Pons (tissue), 1 donor: ENCODE data around the gene EZR.
"Not testable (repeated sequence)": the region's sequence is repeated elsewhere in the genome, so short reads cannot be mapped to it uniquely, and the experiment has no call there.

ENCODE experiments used
- DNase-seq: peaks from one replicate; pipeline ENCODE4 v3.0.0-alpha.2; 2016; ENCODE audit warnings: low spot score

The EZR gene

GRCh38 chr6:158841358-158841757, 22.2 kb upstream of the EZR start:
- DNase-seq = no peak

DNA sequence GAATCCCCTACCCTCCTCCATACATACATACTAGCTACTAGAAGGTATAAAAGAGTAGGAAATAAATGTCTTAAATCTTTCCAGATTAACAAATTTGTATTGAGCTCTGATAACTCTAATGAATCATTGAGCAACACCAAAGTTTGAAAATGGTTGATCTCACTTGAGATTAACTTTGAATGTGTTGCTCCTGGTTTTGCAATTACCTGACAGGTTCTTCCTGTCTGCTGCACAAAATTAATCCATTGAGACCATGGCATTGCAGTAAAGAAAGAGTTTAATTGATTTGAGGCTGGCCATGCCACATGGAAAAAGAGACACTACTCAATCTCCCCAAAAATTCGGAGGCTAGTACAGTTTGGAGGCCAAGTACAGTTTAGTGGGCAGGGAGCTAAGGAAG, 21.3 kb upstream of the EZR start:
- no peak for DNase-seq

DNA sequence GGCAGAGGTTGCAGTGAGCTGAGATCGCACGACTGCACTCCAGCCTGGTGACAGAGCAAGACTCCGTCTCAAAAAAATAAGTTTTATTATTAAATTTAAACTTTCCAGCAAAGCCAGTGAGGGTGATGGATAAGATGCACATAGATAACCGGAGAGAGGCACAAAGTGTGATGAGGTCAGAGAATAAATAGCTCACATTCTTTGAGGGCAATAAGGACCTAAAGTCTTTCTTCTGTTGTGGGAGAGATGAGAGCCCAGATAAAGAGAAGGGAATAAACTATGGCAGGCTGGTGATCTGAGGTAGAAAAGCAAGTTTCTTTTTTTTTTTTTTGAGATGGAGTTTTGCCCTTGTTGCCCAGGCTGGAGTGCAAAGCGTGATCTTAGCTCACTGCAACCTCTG, 20.6 kb upstream of the EZR start:
- no peak for DNase-seq

GRCh38 chr6:158838790-158839189, 19.6 kb upstream of the EZR start:
- not testable (repeated sequence) for DNase-seq

DNA sequence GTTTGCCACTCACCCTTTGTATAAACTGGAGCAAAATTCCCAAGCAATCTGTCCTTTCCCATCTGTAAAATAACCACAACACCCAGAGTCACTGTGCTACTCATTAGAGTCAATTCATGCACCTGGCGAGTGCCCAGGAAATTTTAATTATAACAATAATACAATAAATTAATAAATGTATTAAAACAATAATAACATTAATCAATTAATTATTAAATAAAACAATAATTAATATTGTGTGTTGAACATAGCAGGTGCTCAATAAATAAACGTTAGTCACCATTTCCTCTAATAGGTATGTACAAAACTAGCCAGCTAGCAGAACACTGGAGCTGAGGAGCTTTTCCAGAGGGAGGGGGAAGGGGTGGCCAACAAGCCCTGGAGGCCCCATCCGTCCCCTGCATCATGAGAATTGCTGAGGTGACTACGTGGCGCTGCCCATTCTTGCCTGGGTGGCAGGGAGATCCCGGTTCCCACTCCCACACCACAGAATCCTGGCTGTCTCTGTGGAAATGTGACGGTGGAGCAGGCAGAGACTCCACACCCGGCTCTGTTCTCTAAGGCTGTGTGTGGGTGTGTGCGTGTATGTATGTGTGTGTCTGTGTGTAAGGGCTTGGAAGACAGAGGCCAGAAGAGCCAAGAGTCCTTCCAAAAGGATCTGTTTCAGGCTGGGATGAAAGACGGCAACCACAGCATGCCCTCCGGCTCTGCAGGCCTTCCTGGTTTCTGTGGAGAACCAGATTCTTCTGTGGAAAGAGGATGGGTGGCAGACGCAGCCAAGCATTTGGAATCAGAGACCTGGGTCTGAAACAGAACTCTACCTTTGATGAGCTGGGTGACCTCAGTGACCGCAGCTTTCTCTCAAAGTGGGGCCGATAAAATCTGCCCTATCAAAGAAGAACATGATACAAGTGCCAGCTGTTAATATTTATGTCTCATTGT, 18.8 kb upstream of the EZR start:
- DNase-seq = no peak

GRCh38 chr6:158836625-158837311, 17.6 kb upstream of the EZR start:
- DNase-seq = no peak

DNA sequence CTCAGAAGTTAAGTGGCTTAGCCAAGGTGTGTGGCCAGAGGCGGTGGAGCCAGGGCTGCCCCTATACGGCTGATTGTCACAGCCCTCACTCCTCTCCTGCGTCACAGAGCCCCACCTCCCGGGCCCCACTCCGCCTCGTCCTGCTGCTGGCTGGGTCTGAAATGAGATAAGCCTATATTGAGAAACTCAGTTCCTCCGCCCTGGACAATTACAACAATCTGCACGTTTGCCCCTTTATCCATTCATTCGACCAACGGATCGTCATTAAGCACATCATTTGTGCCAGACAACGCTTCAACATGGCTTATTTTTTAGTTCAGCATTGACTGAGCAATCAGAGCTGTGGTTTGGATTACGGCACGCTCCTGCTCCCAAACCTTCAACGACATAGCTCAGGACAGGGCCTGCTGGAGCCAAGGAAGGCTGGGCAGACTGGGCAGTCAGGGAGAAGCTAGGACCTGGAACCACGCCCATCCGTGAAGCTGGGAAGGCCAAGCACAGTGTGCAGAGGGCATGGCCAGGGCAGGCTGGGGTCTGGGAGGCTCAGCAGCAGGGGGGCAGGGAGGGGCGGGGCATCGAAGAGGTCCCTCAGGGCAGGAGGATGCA, 16.6 kb upstream of the EZR start:
- no peak for DNase-seq

- no peak for DNase-seq
These were observed 15.7 kb upstream of the EZR start for GRCh38 chr6:158834675-158835385.

- DNase-seq = not testable (repeated sequence)
These were observed 13.6 kb upstream of the EZR start for GRCh38 chr6:158832807-158833206.

- no peak for DNase-seq
These were observed 12.9 kb upstream of the EZR start for GRCh38 chr6:158832026-158832425.

DNA sequence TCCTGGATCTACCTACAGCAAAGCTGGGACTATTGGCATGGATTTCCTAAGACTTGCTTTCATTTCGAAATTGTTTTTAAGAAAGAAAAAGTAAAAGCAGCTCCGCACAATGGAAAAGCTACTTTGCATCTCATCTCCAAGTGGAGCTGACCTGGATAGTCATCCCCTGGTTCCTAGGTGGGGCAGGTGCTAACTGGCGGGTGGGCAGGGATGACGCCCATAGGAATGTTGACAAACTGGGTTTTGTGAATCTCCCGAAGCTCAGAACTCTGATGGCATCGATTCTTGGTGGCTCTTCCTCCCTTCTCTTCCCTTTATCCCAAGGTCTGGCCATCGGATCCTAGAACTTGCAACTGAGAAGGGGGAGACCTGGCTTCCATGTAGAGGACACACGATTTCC, 12.4 kb upstream of the EZR start:
- DNase-seq = no peak

DNA sequence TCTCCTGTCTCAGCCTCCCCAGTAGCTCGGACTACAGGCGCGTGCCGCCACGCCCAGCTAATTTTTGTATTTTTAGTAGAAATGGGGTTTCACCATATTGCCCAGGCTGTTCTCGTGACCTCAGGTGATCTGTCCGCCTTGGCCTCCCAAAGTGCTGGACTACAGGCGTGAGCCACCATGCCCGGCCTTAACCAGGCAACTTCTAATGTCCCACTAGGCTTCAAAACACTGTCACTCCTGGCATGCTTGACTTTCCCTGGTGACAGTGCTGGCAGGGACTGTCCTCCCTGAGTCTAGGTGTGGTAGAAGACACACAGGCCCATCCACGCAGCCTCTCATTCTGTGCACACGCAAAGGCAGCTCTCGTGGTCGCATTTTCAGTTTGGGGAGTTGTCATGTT, 11.6 kb upstream of the EZR start:
- DNase-seq = no peak

- DNase-seq = no peak
These were observed 9.6 kb upstream of the EZR start for GRCh38 chr6:158828807-158829206.

DNA sequence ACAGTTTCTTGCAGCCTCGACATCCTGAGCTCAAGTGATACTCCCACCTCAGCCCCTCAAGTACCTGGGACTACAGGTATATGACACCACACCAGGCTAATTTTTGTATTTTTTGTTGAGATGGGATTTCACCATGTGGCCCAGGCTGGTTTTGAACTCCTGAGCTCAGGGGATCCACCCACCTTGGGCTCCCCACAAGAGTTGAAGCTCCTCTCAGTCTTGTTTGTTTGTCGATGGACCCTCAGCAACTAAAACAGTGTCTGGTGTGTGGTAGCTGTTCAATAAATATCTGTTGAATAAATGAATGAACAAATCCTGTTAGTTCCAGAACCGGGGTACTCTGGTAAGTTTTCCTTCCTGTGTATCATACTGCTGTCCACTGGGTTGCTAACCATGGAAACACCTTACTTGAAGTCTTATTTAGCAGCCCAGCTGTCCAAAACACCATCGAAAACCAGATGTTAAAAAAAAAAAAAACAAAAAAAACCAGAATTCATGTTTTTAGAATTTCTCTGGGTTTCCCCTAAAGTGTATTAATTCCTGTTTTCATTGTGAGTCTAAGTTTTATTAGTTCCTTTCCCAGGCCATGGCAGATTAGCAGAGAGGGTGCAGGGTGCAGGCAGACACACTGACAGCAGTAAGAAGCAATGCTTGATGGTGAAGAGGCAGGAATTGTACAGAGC, 7.8 kb upstream of the EZR start:
- DNase-seq = no peak

GRCh38 chr6:158825951-158826306, 6.8 kb upstream of the EZR start:
- DNase-seq = no peak

GRCh38 chr6:158825038-158825950, 6.1 kb upstream of the EZR start:
- DNase-seq = no peak

- not testable (repeated sequence) for DNase-seq
These were observed 4.4 kb upstream of the EZR start for GRCh38 chr6:158823616-158824015.

DNA sequence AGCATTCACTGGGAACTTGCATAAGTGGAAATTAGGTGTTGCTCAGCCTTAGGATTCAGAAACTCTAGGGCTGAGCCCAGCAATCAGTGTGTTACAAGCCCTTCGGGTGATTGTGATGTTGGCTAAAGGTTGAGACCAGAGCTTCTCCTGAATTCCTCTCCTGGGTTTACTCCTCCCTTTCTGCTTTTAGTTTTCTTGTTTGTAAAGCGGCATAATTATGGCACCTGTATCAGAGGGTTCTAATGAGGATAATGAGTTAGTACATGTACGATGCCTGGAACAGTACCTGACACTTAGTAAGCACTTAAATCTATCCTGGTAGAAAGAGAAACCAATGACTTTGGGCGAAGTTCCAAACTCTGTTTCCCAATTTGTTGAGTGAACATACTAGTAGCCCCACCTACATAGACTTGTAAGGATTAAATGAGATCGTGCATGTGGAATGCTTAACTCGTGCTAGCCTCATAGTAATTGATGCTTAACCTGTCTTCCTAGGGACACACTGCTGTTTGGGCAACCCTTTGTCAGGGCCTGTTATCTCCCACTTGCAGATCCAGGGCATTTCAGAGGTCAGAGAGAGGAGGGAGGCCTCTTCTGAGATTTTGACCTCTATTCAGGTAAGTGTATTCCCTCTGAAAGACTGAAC, 932 bp upstream of the EZR start:
- no peak for DNase-seq

- no peak for DNase-seq
These were observed 471 bp downstream of the EZR start for GRCh38 chr6:158818581-158819212.
